ENCODE results near the gene CCR5AS.

DNA sequence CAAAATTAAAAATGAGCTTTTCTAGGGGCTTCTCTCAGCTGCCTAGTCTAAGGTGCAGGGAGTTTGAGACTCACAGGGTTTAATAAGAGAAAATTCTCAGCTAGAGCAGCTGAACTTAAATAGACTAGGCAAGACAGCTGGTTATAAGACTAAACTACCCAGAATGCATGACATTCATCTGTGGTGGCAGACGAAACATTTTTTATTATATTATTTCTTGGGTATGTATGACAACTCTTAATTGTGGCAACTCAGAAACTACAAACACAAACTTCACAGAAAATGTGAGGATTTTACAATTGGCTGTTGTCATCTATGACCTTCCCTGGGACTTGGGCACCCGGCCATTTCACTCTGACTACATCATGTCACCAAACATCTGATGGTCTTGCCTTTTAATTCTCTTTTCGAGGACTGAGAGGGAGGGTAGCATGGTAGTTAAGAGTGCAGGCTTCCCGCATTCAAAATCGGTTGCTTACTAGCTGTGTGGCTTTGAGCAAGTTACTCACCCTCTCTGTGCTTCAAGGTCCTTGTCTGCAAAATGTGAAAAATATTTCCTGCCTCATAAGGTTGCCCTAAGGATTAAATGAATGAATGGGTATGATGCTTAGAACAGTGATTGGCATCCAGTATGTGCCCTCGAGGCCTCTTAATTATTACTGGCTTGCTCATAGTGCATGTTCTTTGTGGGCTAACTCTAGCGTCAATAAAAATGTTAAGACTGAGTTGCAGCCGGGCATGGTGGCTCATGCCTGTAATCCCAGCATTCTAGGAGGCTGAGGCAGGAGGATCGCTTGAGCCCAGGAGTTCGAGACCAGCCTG lies 35.1 kb downstream of the CCR5AS start:
- TF ChIP-seq CTCF (IDR thresholded peaks at IDR 0.05) (no peak), EP300 (IDR thresholded peaks at IDR 0.05) (no peak), POLR2A (IDR thresholded peaks at IDR 0.05) (no peak)

Data from suprapubic skin (tissue), 3 donors.